D721Med (cell line): ENCODE measurements around the gene SEC31A.
"Not testable (repeated sequence)": the region's sequence is repeated elsewhere in the genome, so short reads cannot be mapped to it uniquely, and the experiment has no call there.

Experiments
- DNase-seq: peaks from one replicate; pipeline ENCODE4 v3.0.0; 2011; ENCODE audit warnings: low spot score; ENCODE audit not compliant: insufficient read length
- FAIRE-seq: peaks from 2 replicates; lab custom pipeline; 2011; peaks lifted over from hg19 to GRCh38; lab: Jason Lieb, UNC
- CTCF ChIP-seq: IDR thresholded peaks from 2 replicates; pipeline ENCODE4 v1.5.1; 2012; ENCODE audit warnings: mild to moderate bottlenecking, control low read depth; ENCODE audit not compliant: insufficient read depth; ENCODE audit errors: missing control alignments

SEC31A gene

DNA sequence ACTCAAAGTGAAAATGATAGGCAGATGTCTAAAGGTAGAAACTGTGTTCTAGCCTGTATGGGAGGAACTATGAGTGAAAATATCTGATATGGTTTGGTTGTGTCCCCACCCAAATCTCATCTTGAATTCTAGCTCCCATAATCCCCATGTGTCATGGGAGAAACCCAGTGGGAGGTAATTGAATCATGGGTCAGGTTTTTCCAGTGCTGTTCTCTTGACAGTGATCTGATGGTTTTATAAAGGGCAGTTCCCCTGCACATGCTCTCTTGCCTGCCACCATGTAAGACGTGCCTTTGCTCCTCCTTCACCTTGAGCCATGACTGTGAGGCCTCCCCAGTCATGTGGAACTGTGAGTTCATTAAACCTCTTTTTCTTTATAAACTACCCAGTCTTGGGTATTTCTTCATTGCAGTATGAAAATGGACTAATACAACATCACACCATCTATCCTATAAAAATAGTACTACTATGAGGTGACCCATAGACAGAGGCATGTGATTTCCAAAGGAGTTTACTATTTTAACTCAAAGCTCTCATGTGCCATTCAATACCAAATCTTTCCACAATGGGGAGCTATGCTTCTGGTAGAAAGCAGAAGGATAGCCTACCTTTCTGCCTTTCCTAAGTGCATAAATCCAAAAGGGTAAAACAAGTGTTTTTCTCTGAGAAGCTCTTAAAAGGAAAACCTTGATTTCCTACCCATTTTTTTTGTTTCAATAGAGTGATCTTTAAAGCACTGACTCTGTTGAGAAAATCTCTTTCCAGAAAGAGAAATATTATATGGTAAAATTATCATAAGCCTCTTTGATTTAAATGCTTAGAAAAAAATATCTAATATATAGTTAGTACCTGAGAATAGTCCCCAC is 38.8 kb downstream of the SEC31A start:
- FAIRE-seq (peak; percentile 81), DNase-seq (no peak)
- TF ChIP-seq CTCF, result peak; percentile 45

- FAIRE-seq, result no peak
- DNase-seq, result no peak
- TF ChIP-seq CTCF, result no peak
Observed at GRCh38 chr4:82851318-82851717, 39.6 kb downstream of the SEC31A start.

DNA sequence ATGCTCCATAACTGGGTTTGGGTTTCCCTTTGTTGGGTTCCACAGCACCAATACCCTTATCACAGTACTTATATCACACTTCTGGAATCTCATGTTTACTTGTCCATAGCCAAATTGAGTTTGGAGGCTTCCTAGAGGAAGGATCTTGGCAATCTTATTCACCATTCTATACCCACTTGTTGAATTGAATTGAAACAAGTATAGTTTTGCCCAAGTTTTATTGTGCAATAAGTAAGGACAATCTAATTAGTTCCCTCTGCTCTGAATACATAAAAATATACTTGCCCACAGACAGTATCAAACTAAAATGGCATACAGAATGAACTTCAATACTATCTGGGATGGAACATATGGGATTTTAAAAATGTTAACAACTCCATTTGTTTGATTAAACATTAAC is 40.3 kb downstream of the SEC31A start:
- TF ChIP-seq CTCF, result no peak
- DNase-seq (no peak), FAIRE-seq (no peak)

DNA sequence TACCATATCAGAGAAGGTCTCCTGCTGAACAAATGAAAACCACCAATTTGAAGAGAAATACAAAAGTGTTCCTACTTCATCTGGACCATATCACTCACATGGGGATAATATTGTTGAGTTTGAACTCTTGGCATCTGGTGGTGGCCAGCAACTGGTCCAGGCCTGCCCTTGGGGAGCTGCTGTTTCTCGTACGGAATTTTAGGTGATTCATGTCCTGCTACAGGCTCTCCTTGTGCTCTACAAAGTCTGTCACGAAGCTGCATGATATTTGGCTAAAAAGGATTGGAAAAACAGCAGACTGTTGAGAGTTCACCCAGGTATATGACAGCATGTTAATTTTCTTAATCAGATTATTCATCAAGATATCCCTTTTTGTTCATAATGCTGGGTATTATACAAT is 42.2 kb downstream of the SEC31A start:
- DNase-seq (no peak), FAIRE-seq (no peak)
- no peak for TF ChIP-seq CTCF

- no peak for TF ChIP-seq CTCF
- no peak for FAIRE-seq
- DNase-seq, result no peak
Observed at GRCh38 chr4:82842593-82842992, 48.4 kb downstream of the SEC31A start.

DNA sequence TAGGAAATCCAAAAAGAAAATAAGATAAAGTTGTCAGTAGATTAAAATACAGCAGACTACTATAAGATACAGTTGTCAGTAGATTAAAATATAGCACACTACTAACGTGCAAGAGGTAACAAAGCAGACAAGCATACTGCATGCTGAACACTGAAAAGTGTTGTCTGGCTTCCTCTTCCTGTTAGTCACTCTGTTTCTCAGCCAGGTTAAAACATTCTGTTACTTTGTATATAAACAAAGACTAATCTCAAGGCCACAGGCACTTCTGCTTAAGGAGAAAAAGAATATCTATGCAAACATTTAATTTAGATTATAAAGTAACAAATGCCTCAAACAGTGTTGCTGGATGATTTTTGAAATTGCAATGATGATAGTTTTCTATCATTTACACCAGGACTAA is 51.3 kb downstream of the SEC31A start:
- no peak for FAIRE-seq
- no peak for DNase-seq
- TF ChIP-seq CTCF, result no peak

DNA sequence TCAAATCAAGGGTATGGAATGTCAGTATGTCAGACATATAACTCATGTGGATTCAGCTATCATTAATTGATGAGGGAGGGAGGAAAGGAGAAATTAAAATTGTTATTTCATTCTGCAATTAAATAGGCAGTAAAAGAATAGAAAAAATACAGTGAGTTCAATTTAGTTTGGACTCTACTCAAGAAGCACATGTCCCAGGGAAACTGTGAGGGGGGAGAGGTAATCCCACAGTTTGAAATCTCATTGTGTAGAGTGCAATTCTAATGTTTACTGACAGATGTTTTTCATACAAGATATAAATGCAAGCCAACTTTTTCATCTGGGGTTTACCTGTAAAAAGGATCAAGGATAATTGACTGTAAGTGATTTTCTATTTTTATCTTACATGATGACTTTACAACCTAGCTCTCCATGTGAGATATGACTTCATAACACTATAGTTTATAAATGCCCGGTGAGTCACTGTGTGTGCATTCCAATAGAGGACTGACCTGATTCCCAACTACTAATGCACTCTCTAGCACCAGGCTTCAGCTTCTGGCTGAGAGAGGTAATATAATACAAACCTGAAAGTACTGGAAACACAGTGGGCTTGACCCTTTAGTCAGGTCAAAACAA is 57.1 kb downstream of the SEC31A start:
- TF ChIP-seq CTCF, result no peak
- FAIRE-seq (no peak), DNase-seq (no peak)

GRCh38 chr4:82833060-82833459 is 57.9 kb downstream of the SEC31A start:
- DNase-seq, FAIRE-seq: not testable (repeated sequence)
